ENCODE results near the gene ARL5C.

Gene ARL5C

DNA sequence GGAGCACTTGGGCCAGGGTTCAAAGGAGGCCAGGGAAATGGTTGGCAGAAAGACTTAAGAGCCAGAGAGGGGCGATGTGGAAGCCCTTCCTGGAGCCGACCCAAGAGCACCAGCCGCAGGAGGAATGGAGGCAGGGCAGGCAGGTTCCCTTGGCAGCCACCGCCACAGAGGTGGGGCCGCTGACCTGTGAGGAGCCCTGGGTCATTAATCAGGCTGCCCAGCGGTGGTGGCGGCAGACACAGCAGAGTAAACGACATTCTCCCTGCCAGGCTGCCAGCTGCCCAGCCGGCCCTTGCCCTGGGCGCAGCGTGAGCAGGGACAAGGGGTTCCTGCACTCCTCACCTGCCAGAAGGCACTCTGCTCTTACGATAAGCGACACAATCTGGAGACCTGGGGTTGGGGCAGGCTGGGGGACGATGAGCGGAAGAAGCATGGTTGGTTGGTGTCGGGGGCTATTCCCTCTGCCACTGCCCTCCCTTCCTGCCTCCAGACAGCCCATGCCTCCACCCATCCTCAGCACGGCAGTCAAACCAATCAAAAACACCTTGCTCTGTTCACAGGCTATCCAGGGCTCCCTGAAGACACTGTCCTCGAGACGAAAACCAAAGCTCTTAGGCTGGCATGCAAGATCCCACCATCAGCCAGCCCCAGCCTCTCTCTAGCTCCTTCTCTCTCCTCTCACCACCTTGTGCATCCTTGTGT is 55.4 kb downstream of the ARL5C start:
- Histone ChIP-seq H3K4me1 (ENCODE audit: control insufficient read depth, insufficient read depth, low read length) (no peaks in the 10 kb centered on the region), H3K27ac (ENCODE audit: extremely low read depth, low read depth, low read length) (no peak overlapping the region), H3K36me3 (ENCODE audit: control insufficient read depth in 2 of 2, insufficient read depth in 1 of 2, low read length in 2 of 2) (no peaks in the 10 kb centered on the region), H3K4me3 (ENCODE audit: low read depth, low read length) (no peak overlapping the region), H3K9me3 (ENCODE audit: control insufficient read depth, insufficient read depth, low read depth, low read length) (no peaks in the 10 kb centered on the region)
- ChIA-PET CTCF (no interaction called here), POLR2A (interaction anchor here (0.5 kb wide), 1 partner anchor 308 kb away, joined by 3 read pairs; no protein-coding TSS in a partner anchor)
- TF ChIP-seq ZNF354C (tag by site-specific recombination; IDR thresholded peaks at IDR 0.05; ENCODE audit: borderline replicate concordance, low read depth) (no peak), KLF10 (tag by site-specific recombination; IDR thresholded peaks at IDR 0.05) (no peak), ZNF670 (tag by site-specific recombination; IDR thresholded peaks at IDR 0.05; ENCODE audit: low read depth) (no peak), ZNF610 (tag by site-specific recombination; IDR thresholded peaks at IDR 0.05; ENCODE audit: borderline replicate concordance) (no peak), ZNF571 (tag by site-specific recombination; IDR thresholded peaks at IDR 0.05) (no peak), ZNF239 (tag by site-specific recombination; IDR thresholded peaks at IDR 0.05) (no peak), REPIN1 (tag by site-specific recombination; IDR thresholded peaks at IDR 0.05; ENCODE audit: low read depth) (no peak), ZNF416 (tag by site-specific recombination; IDR thresholded peaks at IDR 0.05) (no peak), GFI1B (tag by site-specific recombination; IDR thresholded peaks at IDR 0.05) (no peak), ZNF391 (tag by site-specific recombination; IDR thresholded peaks at IDR 0.05; ENCODE audit: borderline replicate concordance, low read depth) (no peak), BCL11B (tag by site-specific recombination; IDR thresholded peaks at IDR 0.05; ENCODE audit: low read depth) (no peak), ZNF707 (tag by site-specific recombination; IDR thresholded peaks at IDR 0.05) (no peak), ZNF132 (tag by site-specific recombination; IDR thresholded peaks at IDR 0.05; ENCODE audit: borderline replicate concordance) (no peak), SP7 (tag by site-specific recombination; IDR thresholded peaks at IDR 0.05) (no peak), KLF9 (tag by site-specific recombination; IDR thresholded peaks at IDR 0.05; ENCODE audit: low read depth) (no peak), ZFP69B (tag by site-specific recombination; IDR thresholded peaks at IDR 0.05) (no peak)
- TF ChIP-seq, protein P1, sequence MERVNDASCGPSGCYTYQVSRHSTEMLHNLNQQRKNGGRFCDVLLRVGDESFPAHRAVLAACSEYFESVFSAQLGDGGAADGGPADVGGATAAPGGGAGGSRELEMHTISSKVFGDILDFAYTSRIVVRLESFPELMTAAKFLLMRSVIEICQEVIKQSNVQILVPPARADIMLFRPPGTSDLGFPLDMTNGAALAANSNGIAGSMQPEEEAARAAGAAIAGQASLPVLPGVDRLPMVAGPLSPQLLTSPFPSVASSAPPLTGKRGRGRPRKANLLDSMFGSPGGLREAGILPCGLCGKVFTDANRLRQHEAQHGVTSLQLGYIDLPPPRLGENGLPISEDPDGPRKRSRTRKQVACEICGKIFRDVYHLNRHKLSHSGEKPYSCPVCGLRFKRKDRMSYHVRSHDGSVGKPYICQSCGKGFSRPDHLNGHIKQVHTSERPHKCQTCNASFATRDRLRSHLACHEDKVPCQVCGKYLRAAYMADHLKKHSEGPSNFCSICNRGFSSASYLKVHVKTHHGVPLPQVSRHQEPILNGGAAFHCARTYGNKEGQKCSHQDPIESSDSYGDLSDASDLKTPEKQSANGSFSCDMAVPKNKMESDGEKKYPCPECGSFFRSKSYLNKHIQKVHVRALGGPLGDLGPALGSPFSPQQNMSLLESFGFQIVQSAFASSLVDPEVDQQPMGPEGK (tag by site-specific recombination; IDR thresholded peaks at IDR 0.05) = no peak
- TF ChIP-seq, protein P2, sequence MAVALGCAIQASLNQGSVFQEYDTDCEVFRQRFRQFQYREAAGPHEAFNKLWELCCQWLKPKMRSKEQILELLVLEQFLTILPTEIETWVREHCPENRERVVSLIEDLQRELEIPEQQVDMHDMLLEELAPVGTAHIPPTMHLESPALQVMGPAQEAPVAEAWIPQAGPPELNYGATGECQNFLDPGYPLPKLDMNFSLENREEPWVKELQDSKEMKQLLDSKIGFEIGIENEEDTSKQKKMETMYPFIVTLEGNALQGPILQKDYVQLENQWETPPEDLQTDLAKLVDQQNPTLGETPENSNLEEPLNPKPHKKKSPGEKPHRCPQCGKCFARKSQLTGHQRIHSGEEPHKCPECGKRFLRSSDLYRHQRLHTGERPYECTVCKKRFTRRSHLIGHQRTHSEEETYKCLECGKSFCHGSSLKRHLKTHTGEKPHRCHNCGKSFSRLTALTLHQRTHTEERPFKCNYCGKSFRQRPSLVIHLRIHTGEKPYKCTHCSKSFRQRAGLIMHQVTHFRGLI (tag by site-specific recombination; IDR thresholded peaks at IDR 0.05) = no peak
- TF ChIP-seq, protein P3, sequence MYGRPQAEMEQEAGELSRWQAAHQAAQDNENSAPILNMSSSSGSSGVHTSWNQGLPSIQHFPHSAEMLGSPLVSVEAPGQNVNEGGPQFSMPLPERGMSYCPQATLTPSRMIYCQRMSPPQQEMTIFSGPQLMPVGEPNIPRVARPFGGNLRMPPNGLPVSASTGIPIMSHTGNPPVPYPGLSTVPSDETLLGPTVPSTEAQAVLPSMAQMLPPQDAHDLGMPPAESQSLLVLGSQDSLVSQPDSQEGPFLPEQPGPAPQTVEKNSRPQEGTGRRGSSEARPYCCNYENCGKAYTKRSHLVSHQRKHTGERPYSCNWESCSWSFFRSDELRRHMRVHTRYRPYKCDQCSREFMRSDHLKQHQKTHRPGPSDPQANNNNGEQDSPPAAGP (tag by site-specific recombination; IDR thresholded peaks at IDR 0.05) = no peak

DNA sequence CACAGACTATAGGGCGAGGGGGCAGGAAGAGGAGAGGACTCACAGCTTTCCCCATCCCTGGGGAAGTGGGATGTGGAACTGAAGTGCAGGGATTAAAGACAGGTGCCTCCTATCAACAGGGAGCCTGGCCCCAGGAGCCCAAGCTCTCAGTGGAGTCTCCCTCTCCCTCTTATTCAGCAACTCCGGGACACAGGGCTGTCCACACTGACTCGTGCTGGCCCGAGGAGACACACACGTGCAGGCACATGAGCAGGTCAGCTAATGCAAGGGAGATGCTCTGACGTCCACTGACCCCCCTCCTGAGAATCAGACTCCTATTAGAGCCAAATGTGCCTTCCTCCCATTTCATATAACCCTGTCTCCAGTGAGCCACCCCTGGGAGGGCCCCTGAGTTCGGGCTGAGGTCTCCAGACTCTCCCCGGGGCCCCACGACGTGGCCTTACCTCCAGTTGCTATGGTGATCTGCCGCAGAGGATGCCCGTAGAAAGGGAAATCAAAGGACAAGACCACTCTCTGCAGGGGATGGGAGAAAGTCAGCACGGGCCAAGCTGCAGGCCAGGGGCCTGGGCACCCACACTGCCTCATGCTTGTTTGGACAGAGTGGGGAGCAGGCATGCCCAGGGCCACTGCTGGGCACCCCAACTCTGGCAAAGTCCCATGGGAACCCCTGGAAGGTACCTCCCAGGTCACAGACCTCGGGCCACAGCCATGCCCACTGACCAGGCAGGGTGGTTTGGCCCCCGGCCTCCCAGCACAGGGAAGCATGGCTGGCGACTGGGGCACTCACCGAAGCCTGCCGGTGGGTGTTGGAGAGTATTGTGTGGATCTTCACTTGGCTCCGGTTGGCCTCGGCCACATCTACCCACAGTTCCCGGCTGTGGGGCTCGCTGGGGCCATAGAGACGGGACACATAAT is 57.2 kb downstream of the ARL5C start:
- Histone ChIP-seq H3K4me3 (ENCODE audit: low read depth, low read length) (no peak overlapping the region), H3K36me3 (ENCODE audit: control insufficient read depth in 2 of 2, insufficient read depth in 1 of 2, low read length in 2 of 2) (no peaks in the 10 kb centered on the region), H3K4me1 (ENCODE audit: control insufficient read depth, insufficient read depth, low read length) (no peaks in the 10 kb centered on the region), H3K9me3 (ENCODE audit: control insufficient read depth, insufficient read depth, low read depth, low read length) (no peaks in the 10 kb centered on the region), H3K27ac (ENCODE audit: extremely low read depth, low read depth, low read length) (no peak overlapping the region)
- TF ChIP-seq ZNF549 (tag by site-specific recombination; IDR thresholded peaks at IDR 0.05) (no peak), ZNF610 (tag by site-specific recombination; IDR thresholded peaks at IDR 0.05; ENCODE audit: borderline replicate concordance) (no peak), ZNF112 (tag by site-specific recombination; IDR thresholded peaks at IDR 0.05) (no peak), ZNF768 (tag by site-specific recombination; IDR thresholded peaks at IDR 0.05) (no peak)
- TF ChIP-seq, protein P4, sequence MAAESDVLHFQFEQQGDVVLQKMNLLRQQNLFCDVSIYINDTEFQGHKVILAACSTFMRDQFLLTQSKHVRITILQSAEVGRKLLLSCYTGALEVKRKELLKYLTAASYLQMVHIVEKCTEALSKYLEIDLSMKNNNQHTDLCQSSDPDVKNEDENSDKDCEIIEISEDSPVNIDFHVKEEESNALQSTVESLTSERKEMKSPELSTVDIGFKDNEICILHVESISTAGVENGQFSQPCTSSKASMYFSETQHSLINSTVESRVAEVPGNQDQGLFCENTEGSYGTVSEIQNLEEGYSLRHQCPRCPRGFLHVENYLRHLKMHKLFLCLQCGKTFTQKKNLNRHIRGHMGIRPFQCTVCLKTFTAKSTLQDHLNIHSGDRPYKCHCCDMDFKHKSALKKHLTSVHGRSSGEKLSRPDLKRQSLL (tag by site-specific recombination; IDR thresholded peaks at IDR 0.05) = no peak
- ChIA-PET CTCF (interaction anchor here (0.6 kb wide), 1 partner anchor 374 kb away, joined by 3 read pairs; no protein-coding TSS in a partner anchor), POLR2A (no interaction called here)
